ENCODE measurements around the gene PARD3B.

DNA sequence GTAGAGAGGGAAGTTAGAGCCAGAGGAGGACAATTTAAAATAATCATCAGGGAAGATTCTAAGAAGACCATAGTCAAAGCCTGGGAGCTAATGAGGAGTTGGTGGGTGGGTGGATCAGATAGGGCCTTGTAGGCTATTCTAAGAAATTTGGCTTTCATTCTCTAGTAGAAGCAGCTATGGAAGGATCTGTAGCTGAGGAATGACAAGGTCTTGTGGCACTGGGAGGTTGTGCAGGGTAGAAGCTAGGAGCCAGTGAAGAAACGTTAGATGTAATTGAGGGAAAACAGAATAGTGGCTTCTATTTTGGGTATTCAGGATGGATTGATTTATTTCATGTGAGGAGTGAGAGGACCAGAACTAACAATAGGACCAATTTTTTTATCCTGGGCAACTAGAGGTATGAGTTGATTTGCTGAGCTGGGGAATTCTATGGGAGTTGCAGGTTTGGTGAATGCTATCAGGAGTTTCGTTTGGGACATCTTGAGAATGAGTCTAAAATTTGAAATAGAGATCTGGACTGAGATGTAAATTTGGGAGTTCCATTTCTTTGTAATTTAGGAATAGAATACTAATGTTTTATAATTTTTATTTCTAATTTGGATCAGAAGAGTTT, 371.9 kb downstream of the PARD3B start:
- no peak for TF ChIP-seq POLR2AphosphoS5 (IDR thresholded peaks at IDR 0.05; ENCODE audit: low read depth)
- TF ChIP-seq, protein P1, sequence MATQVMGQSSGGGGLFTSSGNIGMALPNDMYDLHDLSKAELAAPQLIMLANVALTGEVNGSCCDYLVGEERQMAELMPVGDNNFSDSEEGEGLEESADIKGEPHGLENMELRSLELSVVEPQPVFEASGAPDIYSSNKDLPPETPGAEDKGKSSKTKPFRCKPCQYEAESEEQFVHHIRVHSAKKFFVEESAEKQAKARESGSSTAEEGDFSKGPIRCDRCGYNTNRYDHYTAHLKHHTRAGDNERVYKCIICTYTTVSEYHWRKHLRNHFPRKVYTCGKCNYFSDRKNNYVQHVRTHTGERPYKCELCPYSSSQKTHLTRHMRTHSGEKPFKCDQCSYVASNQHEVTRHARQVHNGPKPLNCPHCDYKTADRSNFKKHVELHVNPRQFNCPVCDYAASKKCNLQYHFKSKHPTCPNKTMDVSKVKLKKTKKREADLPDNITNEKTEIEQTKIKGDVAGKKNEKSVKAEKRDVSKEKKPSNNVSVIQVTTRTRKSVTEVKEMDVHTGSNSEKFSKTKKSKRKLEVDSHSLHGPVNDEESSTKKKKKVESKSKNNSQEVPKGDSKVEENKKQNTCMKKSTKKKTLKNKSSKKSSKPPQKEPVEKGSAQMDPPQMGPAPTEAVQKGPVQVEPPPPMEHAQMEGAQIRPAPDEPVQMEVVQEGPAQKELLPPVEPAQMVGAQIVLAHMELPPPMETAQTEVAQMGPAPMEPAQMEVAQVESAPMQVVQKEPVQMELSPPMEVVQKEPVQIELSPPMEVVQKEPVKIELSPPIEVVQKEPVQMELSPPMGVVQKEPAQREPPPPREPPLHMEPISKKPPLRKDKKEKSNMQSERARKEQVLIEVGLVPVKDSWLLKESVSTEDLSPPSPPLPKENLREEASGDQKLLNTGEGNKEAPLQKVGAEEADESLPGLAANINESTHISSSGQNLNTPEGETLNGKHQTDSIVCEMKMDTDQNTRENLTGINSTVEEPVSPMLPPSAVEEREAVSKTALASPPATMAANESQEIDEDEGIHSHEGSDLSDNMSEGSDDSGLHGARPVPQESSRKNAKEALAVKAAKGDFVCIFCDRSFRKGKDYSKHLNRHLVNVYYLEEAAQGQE (IDR thresholded peaks at IDR 0.05; ENCODE audit: insufficient replicate concordance, low read depth): no peak
